ENCODE results near the gene EEF1G.
"Not testable (repeated sequence)": the region's sequence is repeated elsewhere in the genome, so short reads cannot be mapped to it uniquely, and the experiment has no call there.

Gene EEF1G

GRCh38 chr11:62603776-62604299, 30.1 kb upstream of the EEF1G start:
- in situ Hi-C loops (cut with MboI; ENCODE audit: low sequenced_read_pairs): no loop called here

DNA sequence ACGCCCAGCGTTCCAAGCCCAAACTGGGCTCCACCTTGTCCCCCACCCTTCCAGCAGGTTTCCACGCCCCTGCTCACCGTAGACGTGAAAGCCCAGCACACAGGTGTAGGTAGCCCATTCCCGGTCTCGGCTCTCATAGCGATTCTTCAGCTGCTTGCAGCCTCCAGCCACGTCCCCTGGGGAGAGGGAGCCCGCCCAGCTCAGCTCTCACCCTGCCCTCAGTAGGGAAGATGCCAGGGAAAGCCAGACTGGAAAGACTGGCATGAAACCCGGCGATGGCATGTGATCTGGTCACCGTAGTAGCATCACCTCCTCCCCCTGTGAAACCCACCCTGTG, 29.3 kb upstream of the EEF1G start:
- in situ Hi-C loops (cut with MboI; ENCODE audit: low sequenced_read_pairs): no loop called here

GRCh38 chr11:62602141-62603071, 28.7 kb upstream of the EEF1G start:
- in situ Hi-C loops (cut with MboI; ENCODE audit: low sequenced_read_pairs): no loop called here

GRCh38 chr11:62601372-62602140, 27.9 kb upstream of the EEF1G start, which contains the start of gene MTA2:
Gene MTA2, minus strand, starts transcription at chr11:62601865. Its CDS starts 415 bp downstream, at chr11:62601450.
- in situ Hi-C loops (cut with MboI; ENCODE audit: low sequenced_read_pairs): no loop called here

- in situ Hi-C loops (cut with MboI; ENCODE audit: low sequenced_read_pairs): no loop called here
These were observed 27.4 kb upstream of the EEF1G start for GRCh38 chr11:62601122-62601371.

- in situ Hi-C loops (cut with MboI; ENCODE audit: low sequenced_read_pairs): no loop called here
These were observed 26.9 kb upstream of the EEF1G start for GRCh38 chr11:62600367-62601121.

- in situ Hi-C loops (cut with MboI; ENCODE audit: low sequenced_read_pairs): loop anchor here (10.0 kb wide), 1 partner anchor 105 kb away; the partner anchor contains the start of genes BSCL2 and GNG3
These were observed 26.2 kb upstream of the EEF1G start for GRCh38 chr11:62599901-62600300.

GRCh38 chr11:62599069-62599696, 25.5 kb upstream of the EEF1G start:
- in situ Hi-C loops (cut with MboI; ENCODE audit: low sequenced_read_pairs): loop anchor here (10.0 kb wide), 1 partner anchor 106 kb away; the partner anchor contains the start of genes BSCL2 and GNG3

- in situ Hi-C loops (cut with MboI; ENCODE audit: low sequenced_read_pairs): loop anchor here (10.0 kb wide), 1 partner anchor 110 kb away; the partner anchor contains the start of genes BSCL2 and GNG3
These were observed 21.4 kb upstream of the EEF1G start for GRCh38 chr11:62595124-62595523.

GRCh38 chr11:62593434-62594044, 19.8 kb upstream of the EEF1G start:
- in situ Hi-C loops (cut with MboI; ENCODE audit: low sequenced_read_pairs): loop anchor here (10.0 kb wide), 1 partner anchor 111 kb away; the partner anchor contains the start of genes BSCL2 and GNG3

GRCh38 chr11:62592989-62593421, 19.3 kb upstream of the EEF1G start:
- in situ Hi-C loops (cut with MboI; ENCODE audit: low sequenced_read_pairs): loop anchor here (10.0 kb wide), 1 partner anchor 112 kb away; the partner anchor contains the start of genes BSCL2 and GNG3

- in situ Hi-C loops (cut with MboI; ENCODE audit: low sequenced_read_pairs): loop anchor here (10.0 kb wide), 1 partner anchor 113 kb away; the partner anchor contains the start of genes BSCL2 and GNG3
These were observed 18.6 kb upstream of the EEF1G start for GRCh38 chr11:62592146-62592815.

DNA sequence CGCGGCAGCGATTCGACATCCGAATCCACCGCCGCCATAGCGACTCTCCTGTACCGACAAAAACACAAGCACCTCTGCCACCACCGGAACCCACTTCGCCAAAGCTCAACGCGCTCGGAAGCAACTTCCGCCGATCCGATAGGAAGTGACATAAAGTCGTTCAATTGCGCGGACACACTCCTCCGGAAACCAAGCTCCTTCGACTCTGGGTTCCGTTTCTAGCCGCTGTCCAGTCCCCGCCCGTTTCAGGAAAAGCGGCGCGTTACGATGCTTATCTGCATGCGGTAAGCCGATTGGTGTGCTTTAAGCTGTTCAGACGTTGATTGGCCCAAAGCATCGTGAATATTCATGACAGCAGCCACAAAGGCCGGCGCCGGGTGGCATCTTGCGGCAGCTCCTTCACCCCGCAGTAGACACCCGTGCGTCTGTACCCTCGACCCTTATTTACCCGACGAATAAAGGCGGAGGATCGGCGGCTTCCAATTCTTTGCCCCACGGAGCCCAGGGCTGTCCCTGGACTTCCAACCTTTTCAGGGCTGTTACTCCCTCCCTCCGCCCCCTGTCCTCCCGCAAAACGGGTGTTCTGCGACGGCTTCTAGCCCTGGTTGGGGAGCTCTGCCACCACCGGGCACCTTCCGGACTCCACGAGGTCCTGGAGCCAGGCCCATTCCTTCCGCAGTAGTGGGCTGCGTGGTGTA, 17.9 kb upstream of the EEF1G start, which contains the start of gene TUT1:
TUT1 (minus strand) TSS at position 76 of the 698 bp plus-strand sequence; CDS start at position 38, 38 bp downstream.
- in situ Hi-C loops (cut with MboI; ENCODE audit: low sequenced_read_pairs): loop anchor here (10.0 kb wide), 1 partner anchor 113 kb away; the partner anchor contains the start of genes BSCL2 and GNG3

DNA sequence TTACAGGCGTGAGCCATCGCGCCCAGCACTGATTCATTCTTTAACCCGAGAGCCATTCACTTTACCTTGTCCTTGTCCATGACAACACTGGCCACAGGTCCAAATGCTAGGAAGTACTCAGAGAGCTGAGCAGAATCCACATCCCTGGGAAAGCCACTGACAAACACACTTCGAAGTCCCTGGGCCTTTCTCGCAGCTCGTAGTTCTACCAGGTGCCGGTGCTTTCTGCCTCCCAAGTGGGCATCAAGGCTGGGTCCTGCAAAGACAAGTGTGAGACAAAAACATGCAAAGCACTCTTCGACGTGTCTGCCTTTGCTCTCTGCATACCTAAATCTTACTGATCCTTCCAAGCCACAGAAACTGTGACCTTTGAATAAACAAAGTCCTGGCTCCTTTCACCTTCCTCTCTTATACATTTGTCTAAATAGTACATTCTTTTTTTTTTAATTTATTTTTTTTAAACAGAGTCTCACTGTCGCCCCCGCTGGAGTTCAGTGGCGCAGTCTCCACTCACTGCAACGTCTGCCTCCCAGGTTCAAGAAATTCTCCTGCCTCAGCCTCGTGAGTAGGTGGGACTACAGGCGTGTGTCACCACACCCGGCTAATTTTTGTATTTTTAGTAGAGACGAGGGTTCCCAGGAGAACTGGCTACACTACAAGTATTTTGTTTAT, 15.4 kb upstream of the EEF1G start:
- in situ Hi-C loops (cut with MboI; ENCODE audit: low sequenced_read_pairs): no loop called here

GRCh38 chr11:62585356-62585755, 11.7 kb upstream of the EEF1G start:
- in situ Hi-C loops (cut with MboI; ENCODE audit: low sequenced_read_pairs): not testable (repeated sequence)

DNA sequence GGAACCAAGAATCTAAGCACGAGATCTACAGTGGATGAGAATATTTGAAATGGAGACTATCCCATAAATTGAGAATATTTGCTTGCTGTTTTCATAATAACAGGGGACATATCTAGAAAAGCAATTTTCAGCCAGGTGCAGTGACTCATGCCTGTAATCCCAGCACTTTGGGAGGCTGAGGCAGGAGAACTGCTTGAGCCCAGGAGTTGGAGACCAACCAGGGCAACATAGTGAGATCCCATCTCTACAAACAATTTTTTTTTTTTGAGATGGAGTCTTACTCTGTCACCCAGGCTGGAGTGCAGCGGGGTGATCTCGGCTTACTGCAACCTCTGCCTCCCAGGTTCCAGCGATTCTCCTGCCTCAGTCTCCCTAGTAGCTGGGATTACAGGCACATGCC, 8.0 kb upstream of the EEF1G start:
- in situ Hi-C loops (cut with MboI; ENCODE audit: low sequenced_read_pairs): not testable (repeated sequence)

DNA sequence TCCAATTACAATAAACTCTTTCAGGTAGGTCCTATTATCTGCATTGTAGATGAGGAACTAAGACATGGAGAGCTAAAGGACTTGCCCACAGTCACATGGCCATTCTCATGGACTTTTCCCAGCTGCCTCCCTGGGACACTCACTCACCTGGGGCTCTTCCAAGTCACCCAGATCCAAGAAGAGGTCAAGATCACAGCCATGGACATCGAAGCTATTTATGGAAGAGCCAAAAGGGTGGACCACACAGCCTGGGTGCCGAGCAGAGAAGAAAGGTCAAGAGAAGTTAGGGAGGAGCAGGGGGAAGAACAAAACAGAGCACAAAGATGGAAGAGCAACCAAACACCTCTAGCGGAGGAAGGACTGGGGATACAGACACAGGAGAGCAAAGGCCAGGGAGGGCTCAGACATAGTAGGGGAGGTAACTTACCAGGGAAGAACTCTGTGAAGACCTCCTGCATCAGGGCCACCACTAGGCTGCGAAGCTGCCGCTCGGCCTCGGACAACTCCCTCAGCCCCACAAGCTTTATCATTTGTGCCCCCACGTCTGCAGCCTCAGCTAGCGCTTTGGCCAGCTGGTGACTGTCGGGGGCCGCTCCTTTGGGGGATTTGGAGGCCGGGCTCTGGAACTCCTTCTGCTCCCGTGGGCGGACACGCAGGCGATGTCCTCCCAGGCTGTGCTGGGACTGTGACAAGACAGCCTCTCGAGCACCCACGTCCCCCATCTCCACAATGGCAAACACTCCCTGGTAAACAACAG, 7.4 kb upstream of the EEF1G start:
- in situ Hi-C loops (cut with MboI; ENCODE audit: low sequenced_read_pairs): no loop called here
